ENCODE results near the gene TMEM9B. TPM values are rescaled to one million over a fixed set of nuclear protein-coding genes. Genes with fewer than 3 reads are reported as not detected.

The TMEM9B gene
- total RNA-seq, 4 donors from 2014 or later, result 31.9 to 44.4 (median 42.1) TPM

GRCh38 chr11:8971924-8972316 lies 7.7 kb upstream of the TMEM9B start:
- DNase-seq (ENCODE audit: low spot score), result no peak
- TF ChIP-seq CTCF (IDR thresholded peaks at IDR 0.05), result no peak
- no peak for ATAC-seq (ENCODE audit: low FRiP score)

- no peak for TF ChIP-seq CTCF (IDR thresholded peaks at IDR 0.05)
- DNase-seq (ENCODE audit: low spot score), result no peak
- no peak for ATAC-seq (ENCODE audit: low FRiP score)
These were observed 7.1 kb upstream of the TMEM9B start for GRCh38 chr11:8971196-8971923.

GRCh38 chr11:8967184-8967583 lies 2.9 kb upstream of the TMEM9B start:
- DNase-seq (ENCODE audit: low spot score), result no peak
- no peak for TF ChIP-seq CTCF (IDR thresholded peaks at IDR 0.05)
- no peak for ATAC-seq (ENCODE audit: low FRiP score)

DNA sequence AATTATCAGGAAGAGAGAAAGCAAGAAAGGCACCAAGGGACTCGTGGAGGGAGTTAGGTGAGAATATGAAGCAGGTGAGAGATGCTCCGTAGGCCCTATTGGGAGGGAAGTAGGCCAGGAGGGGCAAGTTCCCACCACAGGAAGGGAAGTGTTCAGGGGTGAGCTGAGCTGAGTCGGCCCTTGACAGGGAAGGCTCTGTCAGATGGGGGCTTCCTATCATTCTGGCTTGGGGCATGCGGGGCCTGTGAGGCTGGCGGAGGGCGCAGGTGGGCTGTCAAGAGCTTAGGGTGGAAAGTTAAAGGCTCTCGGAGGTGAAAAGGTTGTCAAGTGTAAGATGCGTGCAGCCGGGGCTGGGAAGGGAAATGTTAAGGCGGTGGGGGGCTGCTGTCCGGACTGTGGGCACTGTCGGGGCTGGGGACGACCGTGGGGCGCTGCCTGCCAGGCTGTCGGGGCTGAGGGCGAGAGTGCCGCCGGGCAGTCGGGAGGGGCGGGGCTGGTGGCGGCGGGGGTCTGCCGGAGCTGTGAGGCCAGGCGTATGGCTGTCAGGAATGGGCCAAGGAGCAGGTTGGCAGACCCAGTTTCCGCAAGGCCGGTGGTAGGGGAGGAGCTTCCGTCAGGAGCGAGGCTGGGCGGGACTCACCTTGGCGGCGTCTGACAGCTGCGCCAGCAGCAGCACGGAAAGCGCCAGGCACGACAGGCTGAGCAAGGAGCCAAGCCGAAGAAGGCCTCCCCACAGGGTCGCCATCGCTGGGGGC lies 496 bp downstream of the TMEM9B start:
- TF ChIP-seq CTCF (IDR thresholded peaks at IDR 0.05), result no peak
- DNase-seq (ENCODE audit: low spot score) (peak; percentile 36), ATAC-seq (ENCODE audit: low FRiP score) (peak; percentile 79)

DNA sequence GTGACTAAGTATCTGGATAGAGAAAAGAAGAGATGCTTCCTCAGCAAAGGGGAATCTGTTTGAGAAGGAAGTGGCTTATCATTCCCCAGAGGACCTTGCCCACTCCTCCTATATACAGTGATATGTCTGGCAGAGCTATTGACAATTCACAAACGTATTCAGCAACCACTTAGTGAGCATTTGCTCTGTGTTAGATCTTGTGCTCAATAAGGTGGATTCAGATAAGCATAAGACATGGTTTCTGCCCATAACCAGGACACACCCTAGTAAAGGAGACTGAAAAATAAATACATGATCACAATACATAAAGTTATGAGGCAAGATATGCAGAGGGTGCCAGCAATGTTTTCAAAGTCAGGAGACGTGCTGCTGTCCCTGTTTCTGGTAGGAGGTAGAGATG lies 1.4 kb downstream of the TMEM9B start:
- no peak for ATAC-seq (ENCODE audit: low FRiP score)
- DNase-seq (ENCODE audit: low spot score), result no peak
- TF ChIP-seq CTCF (IDR thresholded peaks at IDR 0.05), result no peak

DNA sequence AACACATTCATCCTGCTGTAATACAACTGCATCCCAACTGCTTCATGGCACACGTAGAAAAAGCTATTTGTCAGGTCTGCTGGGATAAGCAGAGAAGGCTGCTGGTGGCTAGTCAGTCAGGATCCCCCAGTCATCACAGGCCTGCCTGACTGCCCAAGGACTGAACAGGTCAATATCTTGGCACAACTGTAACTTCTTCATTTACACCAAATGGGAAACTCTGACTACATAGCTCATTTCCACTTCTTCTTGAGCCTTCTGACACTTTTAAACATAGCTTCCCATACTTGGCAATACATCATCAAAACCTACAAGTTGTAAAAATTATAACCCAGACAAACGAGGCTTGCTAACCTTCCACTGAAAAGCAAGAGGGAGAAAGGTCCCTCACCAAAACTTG lies 2.8 kb downstream of the TMEM9B start:
- TF ChIP-seq CTCF (IDR thresholded peaks at IDR 0.05), result no peak
- DNase-seq (ENCODE audit: low spot score), result no peak

More for the DNA sequence above, 2.8 kb downstream of the TMEM9B start:
- ATAC-seq (ENCODE audit: low FRiP score), result no peak

Measured in omental fat pad (tissue), 4 donors.